Fibroblast of lung (primary cell): ENCODE results near the gene IFIT2. TPM values are rescaled to one million over a fixed set of nuclear protein-coding genes. Genes with fewer than 3 reads are reported as not detected.

ENCODE experiments used
- DNase-seq, 2 donors: peaks; one replicate each; pipeline versions ENCODE4 v3.0.0 to v3.0.0-alpha.2; 2010; ENCODE audit warnings: low read depth in 2 of 2
- H2AFZ ChIP-seq: 2 replicates; pipeline ENCODE4 v1.5.1; 2012; ENCODE audit warnings: low read length, control low read depth, inconsistent platforms
- H3K27ac ChIP-seq: 2 replicates; pipeline ENCODE4 v1.5.1; 2011; ENCODE audit warnings: low read length, control low read depth; ENCODE audit not compliant: insufficient read depth
- H3K27me3 ChIP-seq: 2 replicates; pipeline ENCODE4 v1.5.1; 2011; ENCODE audit warnings: mild to moderate bottlenecking, low read length; ENCODE audit not compliant: control insufficient read depth, insufficient read depth
- H3K36me3 ChIP-seq: 2 replicates; pipeline ENCODE4 v1.5.1; 2011; ENCODE audit warnings: low read length; ENCODE audit not compliant: control insufficient read depth, insufficient read depth
- H3K4me1 ChIP-seq: 2 replicates; pipeline ENCODE4 v1.5.1; 2011; ENCODE audit warnings: low read length; ENCODE audit not compliant: control insufficient read depth, insufficient read depth; ENCODE audit errors: extremely low read depth
- H3K4me2 ChIP-seq: 2 replicates; pipeline ENCODE4 v1.5.1; 2011; ENCODE audit warnings: low read length, control low read depth; ENCODE audit not compliant: insufficient read depth; ENCODE audit errors: extremely low read depth
- H3K4me3 ChIP-seq, 4 experiments: fragments of 200-600 bp in 1 of 4; sonication (generic) in 1 of 4; replicated peaks in 1 of 4; 2 replicates each; pipeline ENCODE4 v1.5.1; 2011 to 2016; ENCODE audit warnings: low read length in 4 of 4, low read depth in 3 of 4, mild to moderate bottlenecking in 3 of 4, control low read depth in 2 of 4, inconsistent platforms in 1 of 4, mixed read lengths in 1 of 4; ENCODE audit not compliant: insufficient read depth in 1 of 4; ENCODE audit errors: control extremely low read depth in 1 of 4
- H3K79me2 ChIP-seq: 2 replicates; pipeline ENCODE4 v1.5.1; 2012; ENCODE audit warnings: mild to moderate bottlenecking, low read length, inconsistent platforms; ENCODE audit not compliant: control insufficient read depth, insufficient read depth
- H3K9ac ChIP-seq: 2 replicates; pipeline ENCODE4 v1.5.1; 2011; ENCODE audit warnings: mild to moderate bottlenecking, low read length, control low read depth; ENCODE audit not compliant: insufficient read depth
- H3K9me3 ChIP-seq: 2 replicates; pipeline ENCODE4 v1.5.1; 2012; ENCODE audit warnings: low read depth, low read length; ENCODE audit not compliant: control insufficient read depth, insufficient read depth
- H4K20me1 ChIP-seq: 2 replicates; pipeline ENCODE4 v1.5.1; 2011; ENCODE audit warnings: low read length; ENCODE audit not compliant: control insufficient read depth, insufficient read depth; ENCODE audit errors: extremely low read depth
- EZH2 ChIP-seq: IDR thresholded peaks from 2 replicates; pipeline ENCODE4 v1.5.1; 2012; ENCODE audit warnings: low read length, control low read depth, mild to moderate bottlenecking; ENCODE audit errors: missing control alignments
- polyA plus RNA-seq, 2 donors: library from polyadenylated mRNA; depleted of rRNA in 1 of 2; stranded (reverse) in 1 of 2; unstranded in 1 of 2; fragments of >200 nt; gene quantifications; 2 replicates each; pipeline ENCODE4 v1.2.1, GENCODE V29; 2011 to 2012; ENCODE audit warnings: missing spikeins in 1 of 2
- total RNA-seq: library from RNA; depleted of rRNA; stranded (reverse); fragments of >200 nt; gene quantifications from 2 replicates; pipeline ENCODE4 v1.2.1, GENCODE V29; 2014
- TF ChIP-seq, protein P1 (sequence below), 2 donors: IDR thresholded peaks in 1 of 2; conservative IDR thresholded peaks in 1 of 2; 1 replicate in 1 of 2; 2 replicates in 1 of 2; pipeline ENCODE4 v1.5.1; 2011 to 2012; ENCODE audit warnings: low read length in 2 of 2, control low read depth in 1 of 2, inconsistent platforms in 1 of 2, low read depth in 1 of 2, mild to moderate bottlenecking in 1 of 2

The IFIT2 gene
- total and polyA plus RNA-seq, 2 donors (not counting 1 experiment from before 2014, with no cell fraction given) = 12.1 to 21.6 TPM

DNA sequence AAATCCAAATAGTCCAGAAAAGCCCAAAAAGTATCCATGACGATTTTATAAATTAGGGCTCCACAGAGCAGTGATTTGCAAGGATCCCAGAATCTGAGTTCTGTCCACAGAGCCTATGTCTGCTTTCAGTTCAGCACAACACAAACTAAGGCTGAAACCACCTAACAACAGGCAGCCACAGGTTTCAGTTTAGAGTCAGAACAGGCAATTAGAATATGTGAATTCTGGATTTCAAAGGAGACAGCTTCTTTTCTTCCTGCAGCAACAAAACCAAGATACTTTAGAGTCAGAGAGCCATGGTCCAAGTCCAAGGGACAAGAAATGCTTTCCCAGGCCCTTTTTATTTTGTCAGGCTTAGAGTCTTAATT is 49.5 kb downstream of the IFIT2 start:
- H3K27ac ChIP-seq = peak overlapping the region; percentile 89
- no peaks in the 10 kb centered on the region for H3K36me3 ChIP-seq
- H3K27me3 ChIP-seq = no peaks in the 10 kb centered on the region
- no peaks in the 10 kb centered on the region for H3K9me3 ChIP-seq
- peaks cover 29% of the 10 kb centered on the region for H3K4me1 ChIP-seq
- H3K4me3 ChIP-seq = no peak overlapping the region
- DNase-seq = peak; percentile 43 to 50
- no peak for TF ChIP-seq EZH2
- TF ChIP-seq, protein P1, sequence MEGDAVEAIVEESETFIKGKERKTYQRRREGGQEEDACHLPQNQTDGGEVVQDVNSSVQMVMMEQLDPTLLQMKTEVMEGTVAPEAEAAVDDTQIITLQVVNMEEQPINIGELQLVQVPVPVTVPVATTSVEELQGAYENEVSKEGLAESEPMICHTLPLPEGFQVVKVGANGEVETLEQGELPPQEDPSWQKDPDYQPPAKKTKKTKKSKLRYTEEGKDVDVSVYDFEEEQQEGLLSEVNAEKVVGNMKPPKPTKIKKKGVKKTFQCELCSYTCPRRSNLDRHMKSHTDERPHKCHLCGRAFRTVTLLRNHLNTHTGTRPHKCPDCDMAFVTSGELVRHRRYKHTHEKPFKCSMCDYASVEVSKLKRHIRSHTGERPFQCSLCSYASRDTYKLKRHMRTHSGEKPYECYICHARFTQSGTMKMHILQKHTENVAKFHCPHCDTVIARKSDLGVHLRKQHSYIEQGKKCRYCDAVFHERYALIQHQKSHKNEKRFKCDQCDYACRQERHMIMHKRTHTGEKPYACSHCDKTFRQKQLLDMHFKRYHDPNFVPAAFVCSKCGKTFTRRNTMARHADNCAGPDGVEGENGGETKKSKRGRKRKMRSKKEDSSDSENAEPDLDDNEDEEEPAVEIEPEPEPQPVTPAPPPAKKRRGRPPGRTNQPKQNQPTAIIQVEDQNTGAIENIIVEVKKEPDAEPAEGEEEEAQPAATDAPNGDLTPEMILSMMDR (conservative IDR thresholded peaks at IDR 0.05 in 1 of 2, IDR thresholded peaks at IDR 0.05 in 1 of 2; ENCODE audit: low read depth in 1 of 2, low read length in 2 of 2) = no peak
- H3K9ac ChIP-seq = peak overlapping the region; percentile 4
- H3K4me2 ChIP-seq = peak overlapping the region; percentile 60
- H2AFZ ChIP-seq = no peak overlapping the region
- H4K20me1 ChIP-seq = no peaks in the 10 kb centered on the region
- no peaks in the 10 kb centered on the region for H3K79me2 ChIP-seq

DNA sequence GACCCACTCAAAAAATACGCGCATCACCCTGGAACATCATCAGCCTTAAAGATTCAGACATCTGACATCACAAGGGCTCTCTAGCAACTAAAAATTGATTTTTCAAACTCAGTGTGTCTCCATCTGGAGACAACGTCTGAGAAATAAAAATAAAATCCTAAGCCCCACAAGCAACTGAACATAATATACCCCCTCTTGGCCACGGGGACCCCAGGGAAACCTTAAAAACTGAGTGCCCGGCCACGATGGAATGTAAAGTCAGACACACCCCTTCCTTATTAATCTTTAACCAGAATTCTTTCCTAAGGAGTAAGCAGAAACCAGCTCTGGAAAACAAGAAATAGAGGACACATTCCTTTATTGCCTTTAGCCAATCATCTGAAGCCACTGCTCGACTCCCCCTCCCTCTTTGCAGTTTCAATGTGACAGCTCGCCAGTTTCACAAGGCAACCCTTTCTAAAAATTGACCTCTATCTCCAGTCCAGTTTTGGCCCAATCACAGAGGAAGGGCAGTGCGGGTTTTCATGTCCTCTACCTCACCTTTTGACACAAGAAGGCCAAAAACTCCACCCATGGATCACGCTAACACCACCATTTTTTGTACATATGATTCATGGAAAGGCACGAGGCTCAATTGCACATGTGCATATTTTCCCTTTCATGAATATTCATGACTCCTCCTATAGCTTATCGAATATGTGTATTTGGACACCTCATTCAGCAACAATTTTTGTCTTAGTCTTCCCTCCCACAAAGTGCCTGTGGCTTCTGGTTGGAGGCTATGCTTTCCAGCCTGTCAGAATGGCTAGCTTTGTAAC is 50.1 kb downstream of the IFIT2 start:
- no peaks in the 10 kb centered on the region for H3K9me3 ChIP-seq
- H3K27me3 ChIP-seq = no peaks in the 10 kb centered on the region
- peak overlapping the region; percentile 89 for H3K27ac ChIP-seq
- peak overlapping the region; percentile 4 for H3K9ac ChIP-seq
- H3K36me3 ChIP-seq = no peaks in the 10 kb centered on the region
- peak overlapping the region; percentile 60 for H3K4me2 ChIP-seq
- H4K20me1 ChIP-seq = no peaks in the 10 kb centered on the region
- H3K4me1 ChIP-seq = peaks cover 30% of the 10 kb centered on the region
- peak; percentile 98 to 99 for DNase-seq
- TF ChIP-seq, protein P1 (conservative IDR thresholded peaks at IDR 0.05 in 1 of 2, IDR thresholded peaks at IDR 0.05 in 1 of 2; ENCODE audit: low read depth in 1 of 2, low read length in 2 of 2) = no peak
- TF ChIP-seq EZH2 = no peak
- no peaks in the 10 kb centered on the region for H3K79me2 ChIP-seq
- H2AFZ ChIP-seq = no peak overlapping the region
- H3K4me3 ChIP-seq = peak overlapping the region in 1 of 4 experiments; percentile 24

DNA sequence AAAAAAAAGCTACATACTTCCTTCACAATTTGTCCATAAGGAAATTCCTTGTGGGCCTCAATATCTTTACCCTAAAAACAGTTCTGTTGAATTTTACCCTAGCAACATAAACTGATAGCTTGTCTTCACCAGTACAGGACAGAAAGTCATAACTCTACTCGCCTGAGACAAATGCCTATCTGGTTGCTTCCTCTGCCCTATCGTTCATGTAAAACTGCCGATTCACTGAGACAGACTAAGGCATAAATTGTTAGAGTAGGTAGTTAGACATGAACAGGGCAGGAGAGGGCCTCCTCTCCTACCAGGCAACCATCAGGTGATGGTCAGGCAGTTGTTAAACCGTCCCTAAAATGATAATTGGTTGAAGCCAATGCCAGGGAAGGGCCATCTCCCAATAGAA is 51.0 kb downstream of the IFIT2 start:
- Histone ChIP-seq H3K9ac (no peak overlapping the region), H3K4me1 (peaks cover 30% of the 10 kb centered on the region), H3K36me3 (no peaks in the 10 kb centered on the region), H4K20me1 (no peaks in the 10 kb centered on the region), H3K9me3 (no peaks in the 10 kb centered on the region), H3K27ac (peak overlapping the region; percentile 89), H3K27me3 (no peaks in the 10 kb centered on the region), H3K79me2 (no peaks in the 10 kb centered on the region), H2AFZ (no peak overlapping the region), H3K4me2 (no peak overlapping the region), H3K4me3 (no peak overlapping the region)
- peak in 1 of 2 donors; percentile 27 for DNase-seq
- TF ChIP-seq, protein P1 (conservative IDR thresholded peaks at IDR 0.05 in 1 of 2, IDR thresholded peaks at IDR 0.05 in 1 of 2; ENCODE audit: low read depth in 1 of 2, low read length in 2 of 2) = no peak
- TF ChIP-seq EZH2 = no peak
